ENCODE measurements around the gene NEUROG1.

- TF ChIP-seq POLR2AphosphoS5 (IDR thresholded peaks at IDR 0.05) (no peak), CTCF (IDR thresholded peaks at IDR 0.05 in 8 of 11, conservative IDR thresholded peaks at IDR 0.05 in 3 of 11) (peak in 2 of 11 experiments; percentile 18 to 21)
Measured at GRCh38 chr5:135569755-135570452, 34.1 kb upstream of the NEUROG1 start.
